A549 (cell line): Measurements from ENCODE around the gene DSG2. TPM values are rescaled to one million over a fixed set of nuclear protein-coding genes. Genes with fewer than 3 reads are reported as not detected.

Experiments used
- ATAC-seq, 2 experiments: fragments of 200-7000 bp in 1 of 2; fragments of >200 bp in 1 of 2; cut with Nextera tagmentation in 1 of 2; cut with Tn5 transposase in 1 of 2; 3 replicates each; pipeline versions ENCODE4 v1.8.0 to v1.9.1; 2018 to 2020; ENCODE audit warnings: mild to moderate bottlenecking in 1 of 2, moderate library complexity in 1 of 2
- CTCF ChIA-PET: fragments of 300-600 bp; sonication (Branson Sonifier 250); formaldehyde crosslinking; extraction: SDS; loops from one replicate; lab custom pipeline; 2021; ENCODE audit warnings: antibody characterized with exemption, inconsistent platforms; lab: Yijun Ruan, JAX
- POLR2A ChIA-PET: fragments of 350-600 bp; formaldehyde crosslinking; extraction: SDS; loops from one replicate; lab custom pipeline; 2021; ENCODE audit warnings: antibody characterized with exemption, inconsistent platforms; lab: Yijun Ruan, JAX
- DNase-seq, 2 experiments: peaks; one replicate each; pipeline versions ENCODE4 v3.0.0 to v3.0.0-alpha.2; 2011 to 2016; ENCODE audit warnings: low read depth in 1 of 2, low spot score in 1 of 2
- FAIRE-seq: peaks from 2 replicates; lab custom pipeline; 2011; peaks lifted over from hg19 to GRCh38; lab: Jason Lieb, UNC
- H3K27ac ChIP-seq, 2 experiments: fragments of >200 bp; sonication (Bioruptor Twin); formaldehyde crosslinking; 3 replicates each; pipeline ENCODE4 v1.5.1; 2016 to 2017
- H3K4me1 ChIP-seq: fragments of >200 bp; sonication (Bioruptor Twin); formaldehyde crosslinking; 3 replicates; pipeline ENCODE4 v1.6.1; 2016
- H3K4me2 ChIP-seq: fragments of >200 bp; sonication (Bioruptor Twin); formaldehyde crosslinking; 3 replicates; pipeline ENCODE4 v1.6.1; 2016
- H3K4me3 ChIP-seq: fragments of >200 bp; sonication (Bioruptor Twin); formaldehyde crosslinking; 3 replicates; pipeline ENCODE4 v1.5.1; 2016
- H3K9me3 ChIP-seq: fragments of >200 bp; sonication (Bioruptor Twin); formaldehyde crosslinking; 3 replicates; pipeline ENCODE4 v1.6.1; 2016
- BHLHE40 ChIP-seq: IDR thresholded peaks from 2 replicates; pipeline ENCODE4 v1.6.1; 2012; ENCODE audit warnings: low read depth, low read length, inconsistent platforms
- CEBPB ChIP-seq, 2 experiments: fragments of >200 bp in 1 of 2; sonication (Bioruptor Twin) in 1 of 2; formaldehyde crosslinking in 1 of 2; IDR thresholded peaks; 2 replicates each; pipeline ENCODE4 v1.6.1; 2012 to 2016
- FOSB ChIP-seq: fragments of 250-450 bp; sonication (Bioruptor Pico); IDR thresholded peaks from 2 replicates; pipeline ENCODE4 v1.5.0; 2020; ENCODE audit warnings: mild to moderate bottlenecking, moderate library complexity
- HDAC2 ChIP-seq: fragments of 200-600 bp; sonication (generic); IDR thresholded peaks from 2 replicates; pipeline ENCODE4 v1.6.1; 2016
- HOXB13 ChIP-seq: fragments of 250-450 bp; sonication (Bioruptor Pico); IDR thresholded peaks from 2 replicates; pipeline ENCODE4 v1.5.0; 2020; ENCODE audit warnings: low read depth, mild to moderate bottlenecking, moderate library complexity
- KDM1A ChIP-seq: fragments of 200-600 bp; sonication (generic); IDR thresholded peaks from 2 replicates; pipeline ENCODE4 v1.6.1; 2016; ENCODE audit warnings: low read depth, mild to moderate bottlenecking
- MAFK ChIP-seq: fragments of 450-650 bp; IDR thresholded peaks from 2 replicates; pipeline ENCODE4 v1.6.1; 2014; ENCODE audit not compliant: partially characterized antibody
- NFE2L2 ChIP-seq: fragments of 150-350 bp; conservative IDR thresholded peaks from 2 replicates; pipeline ENCODE4 v1.6.1; 2014; ENCODE audit warnings: low read length
- NR3C1 ChIP-seq: fragments of >200 bp; sonication (Bioruptor Twin); formaldehyde crosslinking; IDR thresholded peaks from 3 replicates; pipeline ENCODE4 v1.6.1; 2017
- POLR2A ChIP-seq: IDR thresholded peaks from 2 replicates; pipeline ENCODE4 v1.6.1; 2012; ENCODE audit warnings: mild to moderate bottlenecking, low read length
- POLR2AphosphoS2 ChIP-seq: conservative IDR thresholded peaks from 2 replicates; pipeline ENCODE4 v1.6.1; 2012; ENCODE audit warnings: low read length, improper control_type of control experiment, inconsistent platforms
- RAD21 ChIP-seq, 2 experiments: fragments of >200 bp in 1 of 2; sonication (Bioruptor Twin) in 1 of 2; formaldehyde crosslinking in 1 of 2; IDR thresholded peaks in 1 of 2; conservative IDR thresholded peaks in 1 of 2; 2 replicates in 1 of 2; 3 replicates in 1 of 2; pipeline ENCODE4 v1.6.1; 2012 to 2018; ENCODE audit warnings: inconsistent platforms in 1 of 2
- RFX5 ChIP-seq: fragments of 450-650 bp; IDR thresholded peaks from 2 replicates; pipeline ENCODE4 v1.7.1; 2014; ENCODE audit warnings: antibody characterized with exemption, mild to moderate bottlenecking, moderate library complexity
- ZC3H11A ChIP-seq: fragments of 450-650 bp; IDR thresholded peaks from 2 replicates; pipeline ENCODE4 v1.6.1; 2014; ENCODE audit warnings: antibody characterized with exemption, mild to moderate bottlenecking
- ZFP36 ChIP-seq: fragments of 450-650 bp; IDR thresholded peaks from 2 replicates; pipeline ENCODE4 v1.6.1; 2014; ENCODE audit warnings: borderline replicate concordance; ENCODE audit not compliant: partially characterized antibody
- ZNF302 ChIP-seq: fragments of 250-450 bp; sonication (Bioruptor Pico); IDR thresholded peaks from 2 replicates; pipeline ENCODE4 v1.9.0; 2021; ENCODE audit warnings: inconsistent platforms, mild to moderate bottlenecking, moderate library complexity
- WGBS: methylation state at CpG from one replicate; pipeline ENCODE4 v1.1.6; 2017; ENCODE audit errors: missing lambda C conversion rate; 5-methylcytosine and 5-hydroxymethylcytosine counted together
- polyA plus RNA-seq, 4 experiments: library from polyadenylated mRNA; depleted of rRNA in 3 of 4; stranded (reverse); fragments of >200 nt; fragmentation: RNase III in 1 of 4; extraction: RNeasy Plus Mini Kit Qiagen cat#74134 plus additional on column Dnase treatment in 1 of 4; gene quantifications; 2 replicates in 3 of 4; 3 replicates in 1 of 4; pipeline ENCODE4 v1.2.3, GENCODE V29; 2011 to 2017
- TF ChIP-seq, protein P1 (sequence below): IDR thresholded peaks from 2 replicates; pipeline ENCODE4 v1.6.1; 2012; ENCODE audit warnings: low read depth, borderline replicate concordance
- TF ChIP-seq, protein P2 (sequence below): fragments of 450-650 bp; IDR thresholded peaks from 2 replicates; pipeline ENCODE4 v1.6.1; 2014; ENCODE audit warnings: antibody characterized with exemption
- TF ChIP-seq, protein P3 (sequence below): fragments of 200-600 bp; sonication (generic); IDR thresholded peaks from 2 replicates; pipeline ENCODE4 v1.6.1; 2016; ENCODE audit warnings: antibody characterized with exemption, mild to moderate bottlenecking, moderate library complexity
- TF ChIP-seq, protein P4 (sequence below): IDR thresholded peaks from 2 replicates; pipeline ENCODE4 v1.6.1; 2012
- TF ChIP-seq, protein P5 (sequence below): fragments of >200 bp; sonication (Bioruptor Twin); formaldehyde crosslinking; IDR thresholded peaks from 2 replicates; pipeline ENCODE4 v1.6.1; 2016
- TF ChIP-seq, protein P6 (sequence below): fragments of 150-350 bp; IDR thresholded peaks from 2 replicates; pipeline ENCODE4 v1.6.1; 2014; ENCODE audit warnings: low read depth, mild to moderate bottlenecking, low read length
- TF ChIP-seq, protein P7 (sequence below): fragments of 250-450 bp; sonication (Bioruptor Pico); IDR thresholded peaks from 2 replicates; pipeline ENCODE4 v1.5.0; 2021; ENCODE audit warnings: mild to moderate bottlenecking, moderate library complexity, borderline replicate concordance
- TF ChIP-seq, protein P8 (sequence below): fragments of >200 bp; sonication (Bioruptor Twin); formaldehyde crosslinking; IDR thresholded peaks from 3 replicates; pipeline ENCODE4 v1.5.1; 2016

DSG2 gene
- polyA plus RNA-seq, 2 of the 4 experiments (the other 2 are of a cell fraction): 40.0 to 91.7 TPM

DNA sequence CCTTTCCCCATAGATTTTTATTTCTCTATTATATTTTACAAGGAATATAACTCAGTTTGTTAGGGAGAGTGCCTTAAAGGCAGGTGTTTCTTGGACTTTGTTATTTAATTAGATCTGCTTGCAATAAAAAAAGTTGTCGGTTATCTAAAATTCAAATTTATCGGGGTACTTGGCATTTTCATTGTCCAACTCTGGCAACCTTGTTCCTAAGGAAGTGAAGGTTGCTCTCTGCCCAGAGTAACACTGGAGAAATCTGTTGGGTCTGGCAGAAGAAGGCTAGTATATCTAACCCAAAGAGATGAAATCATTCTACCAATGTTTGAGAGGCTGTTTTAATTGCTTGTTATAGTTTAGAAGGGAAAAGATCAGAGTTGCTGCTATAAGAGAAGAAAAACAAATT, 50.9 kb downstream of the DSG2 start:
- Histone ChIP-seq H3K4me3 (no peak overlapping the region), H3K4me2 (no peak overlapping the region), H3K27ac (no peak overlapping the region), H3K9me3 (no peaks in the 10 kb centered on the region), H3K4me1 (no peaks in the 10 kb centered on the region)
- ChIA-PET CTCF (interaction anchor here (1.1 kb wide), 1 partner anchor 124 kb away, joined by 3 read pairs; no protein-coding TSS in a partner anchor), POLR2A (no interaction called here)
- DNase-seq (no peak), ATAC-seq (no peak), FAIRE-seq (no peak)
- WGBS: 97% methylated on average over 2 of the region's 2 CpGs
- TF ChIP-seq, protein P1, sequence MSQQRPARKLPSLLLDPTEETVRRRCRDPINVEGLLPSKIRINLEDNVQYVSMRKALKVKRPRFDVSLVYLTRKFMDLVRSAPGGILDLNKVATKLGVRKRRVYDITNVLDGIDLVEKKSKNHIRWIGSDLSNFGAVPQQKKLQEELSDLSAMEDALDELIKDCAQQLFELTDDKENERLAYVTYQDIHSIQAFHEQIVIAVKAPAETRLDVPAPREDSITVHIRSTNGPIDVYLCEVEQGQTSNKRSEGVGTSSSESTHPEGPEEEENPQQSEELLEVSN: no peak
- TF ChIP-seq HOXB13 (CRISPR knock-in tag) (no peak), MAFK (no peak), ZFP36 (no peak), ZNF302 (no peak), BHLHE40 (no peak), ZC3H11A (no peak), RAD21 (conservative IDR thresholded peaks at IDR 0.05 in 1 of 2, IDR thresholded peaks at IDR 0.05 in 1 of 2) (no peak), KDM1A (no peak), HDAC2 (no peak), POLR2AphosphoS2 (no peak), NFE2L2 (no peak), NR3C1 (no peak), RFX5 (no peak)
- TF ChIP-seq, protein P2, sequence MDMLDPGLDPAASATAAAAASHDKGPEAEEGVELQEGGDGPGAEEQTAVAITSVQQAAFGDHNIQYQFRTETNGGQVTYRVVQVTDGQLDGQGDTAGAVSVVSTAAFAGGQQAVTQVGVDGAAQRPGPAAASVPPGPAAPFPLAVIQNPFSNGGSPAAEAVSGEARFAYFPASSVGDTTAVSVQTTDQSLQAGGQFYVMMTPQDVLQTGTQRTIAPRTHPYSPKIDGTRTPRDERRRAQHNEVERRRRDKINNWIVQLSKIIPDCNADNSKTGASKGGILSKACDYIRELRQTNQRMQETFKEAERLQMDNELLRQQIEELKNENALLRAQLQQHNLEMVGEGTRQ: no peak
- TF ChIP-seq, protein P3, sequence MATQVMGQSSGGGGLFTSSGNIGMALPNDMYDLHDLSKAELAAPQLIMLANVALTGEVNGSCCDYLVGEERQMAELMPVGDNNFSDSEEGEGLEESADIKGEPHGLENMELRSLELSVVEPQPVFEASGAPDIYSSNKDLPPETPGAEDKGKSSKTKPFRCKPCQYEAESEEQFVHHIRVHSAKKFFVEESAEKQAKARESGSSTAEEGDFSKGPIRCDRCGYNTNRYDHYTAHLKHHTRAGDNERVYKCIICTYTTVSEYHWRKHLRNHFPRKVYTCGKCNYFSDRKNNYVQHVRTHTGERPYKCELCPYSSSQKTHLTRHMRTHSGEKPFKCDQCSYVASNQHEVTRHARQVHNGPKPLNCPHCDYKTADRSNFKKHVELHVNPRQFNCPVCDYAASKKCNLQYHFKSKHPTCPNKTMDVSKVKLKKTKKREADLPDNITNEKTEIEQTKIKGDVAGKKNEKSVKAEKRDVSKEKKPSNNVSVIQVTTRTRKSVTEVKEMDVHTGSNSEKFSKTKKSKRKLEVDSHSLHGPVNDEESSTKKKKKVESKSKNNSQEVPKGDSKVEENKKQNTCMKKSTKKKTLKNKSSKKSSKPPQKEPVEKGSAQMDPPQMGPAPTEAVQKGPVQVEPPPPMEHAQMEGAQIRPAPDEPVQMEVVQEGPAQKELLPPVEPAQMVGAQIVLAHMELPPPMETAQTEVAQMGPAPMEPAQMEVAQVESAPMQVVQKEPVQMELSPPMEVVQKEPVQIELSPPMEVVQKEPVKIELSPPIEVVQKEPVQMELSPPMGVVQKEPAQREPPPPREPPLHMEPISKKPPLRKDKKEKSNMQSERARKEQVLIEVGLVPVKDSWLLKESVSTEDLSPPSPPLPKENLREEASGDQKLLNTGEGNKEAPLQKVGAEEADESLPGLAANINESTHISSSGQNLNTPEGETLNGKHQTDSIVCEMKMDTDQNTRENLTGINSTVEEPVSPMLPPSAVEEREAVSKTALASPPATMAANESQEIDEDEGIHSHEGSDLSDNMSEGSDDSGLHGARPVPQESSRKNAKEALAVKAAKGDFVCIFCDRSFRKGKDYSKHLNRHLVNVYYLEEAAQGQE: no peak
- TF ChIP-seq, protein P4, sequence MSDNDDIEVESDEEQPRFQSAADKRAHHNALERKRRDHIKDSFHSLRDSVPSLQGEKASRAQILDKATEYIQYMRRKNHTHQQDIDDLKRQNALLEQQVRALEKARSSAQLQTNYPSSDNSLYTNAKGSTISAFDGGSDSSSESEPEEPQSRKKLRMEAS: no peak
- TF ChIP-seq, protein P5, sequence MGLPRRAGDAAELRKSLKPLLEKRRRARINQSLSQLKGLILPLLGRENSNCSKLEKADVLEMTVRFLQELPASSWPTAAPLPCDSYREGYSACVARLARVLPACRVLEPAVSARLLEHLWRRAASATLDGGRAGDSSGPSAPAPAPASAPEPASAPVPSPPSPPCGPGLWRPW: no peak
- TF ChIP-seq, protein P6, sequence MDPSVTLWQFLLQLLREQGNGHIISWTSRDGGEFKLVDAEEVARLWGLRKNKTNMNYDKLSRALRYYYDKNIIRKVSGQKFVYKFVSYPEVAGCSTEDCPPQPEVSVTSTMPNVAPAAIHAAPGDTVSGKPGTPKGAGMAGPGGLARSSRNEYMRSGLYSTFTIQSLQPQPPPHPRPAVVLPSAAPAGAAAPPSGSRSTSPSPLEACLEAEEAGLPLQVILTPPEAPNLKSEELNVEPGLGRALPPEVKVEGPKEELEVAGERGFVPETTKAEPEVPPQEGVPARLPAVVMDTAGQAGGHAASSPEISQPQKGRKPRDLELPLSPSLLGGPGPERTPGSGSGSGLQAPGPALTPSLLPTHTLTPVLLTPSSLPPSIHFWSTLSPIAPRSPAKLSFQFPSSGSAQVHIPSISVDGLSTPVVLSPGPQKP: no peak

DNA sequence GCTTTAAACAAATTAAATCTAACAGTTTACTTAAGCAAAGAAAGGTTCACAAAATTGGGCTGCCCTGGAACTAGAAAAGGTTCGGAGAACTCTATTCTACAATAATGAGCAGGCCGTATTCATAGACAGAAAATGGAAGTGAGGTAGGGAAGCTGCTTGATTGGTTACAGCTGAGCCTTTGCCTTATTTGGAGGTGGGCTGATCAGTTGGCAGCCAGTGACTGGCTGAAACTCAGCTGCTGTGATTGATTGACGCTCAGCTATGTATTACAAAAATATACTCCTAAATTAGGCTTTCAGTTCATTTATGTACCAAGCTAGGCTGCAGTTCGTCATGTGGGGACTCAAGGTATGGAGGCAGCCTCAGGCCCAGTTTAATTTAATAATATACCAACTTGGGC, 51.4 kb downstream of the DSG2 start:
- DNase-seq (no peak), FAIRE-seq (no peak), ATAC-seq (no peak)
- POLR2A ChIA-PET: no interaction called here
- WGBS: 84% methylated on average over 4 of the region's 4 CpGs
- Histone ChIP-seq H3K9me3 (no peaks in the 10 kb centered on the region), H3K4me2 (no peak overlapping the region), H3K27ac (no peak overlapping the region), H3K4me3 (no peak overlapping the region), H3K4me1 (no peaks in the 10 kb centered on the region)
- CTCF ChIA-PET: interaction anchor here (0.8 to 1.1 kb wide), 2 partner anchors 125 to 172 kb away, joined by 3 read pairs; no protein-coding TSS in a partner anchor
- TF ChIP-seq, protein P7, sequence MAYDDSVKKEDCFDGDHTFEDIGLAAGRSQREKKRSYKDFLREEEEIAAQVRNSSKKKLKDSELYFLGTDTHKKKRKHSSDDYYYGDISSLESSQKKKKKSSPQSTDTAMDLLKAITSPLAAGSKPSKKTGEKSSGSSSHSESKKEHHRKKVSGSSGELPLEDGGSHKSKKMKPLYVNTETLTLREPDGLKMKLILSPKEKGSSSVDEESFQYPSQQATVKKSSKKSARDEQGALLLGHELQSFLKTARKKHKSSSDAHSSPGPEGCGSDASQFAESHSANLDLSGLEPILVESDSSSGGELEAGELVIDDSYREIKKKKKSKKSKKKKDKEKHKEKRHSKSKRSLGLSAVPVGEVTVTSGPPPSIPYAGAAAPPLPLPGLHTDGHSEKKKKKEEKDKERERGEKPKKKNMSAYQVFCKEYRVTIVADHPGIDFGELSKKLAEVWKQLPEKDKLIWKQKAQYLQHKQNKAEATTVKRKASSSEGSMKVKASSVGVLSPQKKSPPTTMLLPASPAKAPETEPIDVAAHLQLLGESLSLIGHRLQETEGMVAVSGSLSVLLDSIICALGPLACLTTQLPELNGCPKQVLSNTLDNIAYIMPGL (CRISPR knock-in tag): no peak
- no peak for TF ChIP-seq ZC3H11A
- TF ChIP-seq POLR2A: no peak
- no peak for TF ChIP-seq CEBPB (IDR thresholded peaks at IDR 0.05)
- TF ChIP-seq NR3C1: no peak
- TF ChIP-seq, protein P8, sequence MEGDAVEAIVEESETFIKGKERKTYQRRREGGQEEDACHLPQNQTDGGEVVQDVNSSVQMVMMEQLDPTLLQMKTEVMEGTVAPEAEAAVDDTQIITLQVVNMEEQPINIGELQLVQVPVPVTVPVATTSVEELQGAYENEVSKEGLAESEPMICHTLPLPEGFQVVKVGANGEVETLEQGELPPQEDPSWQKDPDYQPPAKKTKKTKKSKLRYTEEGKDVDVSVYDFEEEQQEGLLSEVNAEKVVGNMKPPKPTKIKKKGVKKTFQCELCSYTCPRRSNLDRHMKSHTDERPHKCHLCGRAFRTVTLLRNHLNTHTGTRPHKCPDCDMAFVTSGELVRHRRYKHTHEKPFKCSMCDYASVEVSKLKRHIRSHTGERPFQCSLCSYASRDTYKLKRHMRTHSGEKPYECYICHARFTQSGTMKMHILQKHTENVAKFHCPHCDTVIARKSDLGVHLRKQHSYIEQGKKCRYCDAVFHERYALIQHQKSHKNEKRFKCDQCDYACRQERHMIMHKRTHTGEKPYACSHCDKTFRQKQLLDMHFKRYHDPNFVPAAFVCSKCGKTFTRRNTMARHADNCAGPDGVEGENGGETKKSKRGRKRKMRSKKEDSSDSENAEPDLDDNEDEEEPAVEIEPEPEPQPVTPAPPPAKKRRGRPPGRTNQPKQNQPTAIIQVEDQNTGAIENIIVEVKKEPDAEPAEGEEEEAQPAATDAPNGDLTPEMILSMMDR: no peak
- TF ChIP-seq, protein P2: no peak
- no peak for TF ChIP-seq POLR2AphosphoS2
- TF ChIP-seq FOSB (CRISPR knock-in tag): no peak
- TF ChIP-seq HDAC2: no peak
